ENCODE results near the gene LFNG.

DNA sequence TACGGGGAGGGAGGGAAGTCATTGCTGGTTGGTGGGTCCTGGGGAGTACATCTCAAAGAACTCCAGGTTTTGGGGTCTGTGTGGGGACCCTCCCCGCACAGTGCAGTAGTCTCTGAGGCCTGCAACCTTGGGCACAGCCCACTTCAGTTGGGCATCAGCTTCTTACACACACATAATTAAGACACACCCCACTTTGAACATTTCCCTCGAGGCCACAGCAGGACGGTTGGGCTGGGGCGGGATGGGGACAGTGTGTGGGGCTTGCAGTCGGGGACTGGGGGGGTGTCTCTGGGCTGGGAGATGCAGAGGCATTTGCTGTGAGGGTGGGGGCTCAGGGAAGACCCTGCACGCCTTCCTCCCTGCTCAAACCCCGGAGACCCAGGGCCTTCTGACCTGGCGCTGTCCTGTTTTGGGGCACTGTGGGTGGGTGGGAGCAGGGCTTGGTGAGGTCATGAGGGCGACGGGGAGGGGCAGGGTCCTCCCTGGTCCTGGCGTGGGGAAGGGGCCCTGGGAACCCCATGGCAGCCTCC, 1.3 kb downstream of the LFNG start:
- TF ChIP-seq POLR2A (IDR thresholded peaks at IDR 0.05) (no peak), EP300 (IDR thresholded peaks at IDR 0.05) (no peak)
- TF ChIP-seq, protein P1, sequence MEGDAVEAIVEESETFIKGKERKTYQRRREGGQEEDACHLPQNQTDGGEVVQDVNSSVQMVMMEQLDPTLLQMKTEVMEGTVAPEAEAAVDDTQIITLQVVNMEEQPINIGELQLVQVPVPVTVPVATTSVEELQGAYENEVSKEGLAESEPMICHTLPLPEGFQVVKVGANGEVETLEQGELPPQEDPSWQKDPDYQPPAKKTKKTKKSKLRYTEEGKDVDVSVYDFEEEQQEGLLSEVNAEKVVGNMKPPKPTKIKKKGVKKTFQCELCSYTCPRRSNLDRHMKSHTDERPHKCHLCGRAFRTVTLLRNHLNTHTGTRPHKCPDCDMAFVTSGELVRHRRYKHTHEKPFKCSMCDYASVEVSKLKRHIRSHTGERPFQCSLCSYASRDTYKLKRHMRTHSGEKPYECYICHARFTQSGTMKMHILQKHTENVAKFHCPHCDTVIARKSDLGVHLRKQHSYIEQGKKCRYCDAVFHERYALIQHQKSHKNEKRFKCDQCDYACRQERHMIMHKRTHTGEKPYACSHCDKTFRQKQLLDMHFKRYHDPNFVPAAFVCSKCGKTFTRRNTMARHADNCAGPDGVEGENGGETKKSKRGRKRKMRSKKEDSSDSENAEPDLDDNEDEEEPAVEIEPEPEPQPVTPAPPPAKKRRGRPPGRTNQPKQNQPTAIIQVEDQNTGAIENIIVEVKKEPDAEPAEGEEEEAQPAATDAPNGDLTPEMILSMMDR (IDR thresholded peaks at IDR 0.05), result no peak

All from upper lobe of left lung (tissue), 4 donors.